SU-DHL-6 (cell line): ENCODE measurements around the gene KRTAP4-1.
"Not testable (repeated sequence)": the region's sequence is repeated elsewhere in the genome, so short reads cannot be mapped to it uniquely, and the experiment has no call there.

Experiments
- CTCF ChIP-seq: fragments of 200-600 bp; sonication (generic); IDR thresholded peaks from one replicate; pipeline ENCODE4 v1.5.1; 2017; ENCODE audit warnings: antibody characterized with exemption, mild to moderate bottlenecking, low read length, moderate library complexity; ENCODE audit not compliant: insufficient read depth, poor library complexity, severe bottlenecking
- EZH2phosphoT487 ChIP-seq: fragments of 200-600 bp; sonication (generic), shearing (Covaris generic); conservative IDR thresholded peaks from 2 replicates; pipeline ENCODE4 v1.6.1; 2018; ENCODE audit warnings: mild to moderate bottlenecking, antibody characterized with exemption, low read length, moderate library complexity, mixed read lengths

- TF ChIP-seq CTCF, EZH2phosphoT487: not testable (repeated sequence)
Observed at GRCh38 chr17:41189837-41190318, 5.2 kb upstream of the KRTAP4-1 start, which contains the start of gene KRTAP9-1.
